OCI-LY7 (cell line): Measurements from ENCODE around the gene FIBP. TPM values are rescaled to one million over a fixed set of nuclear protein-coding genes. Genes with fewer than 3 reads are reported as not detected.

ENCODE experiments used
- BruUV-seq: library from RNA; stranded (reverse); fragments of 400-500 nt; replicated peaks from 2 replicates; lab custom pipeline; 2021; lab: Mats Ljungman, UMichigan
- CTCF ChIA-PET: fragments of 300-600 bp; sonication (Branson Sonifier 250); formaldehyde crosslinking; loops from one replicate; lab custom pipeline; 2022; ENCODE audit warnings: antibody characterized with exemption; ENCODE audit not compliant: unreplicated experiment; lab: Charles Lee
- POLR2A ChIA-PET: fragments of 300-600 bp; sonication (Branson Sonifier 250); formaldehyde crosslinking; loops from one replicate; lab custom pipeline; 2022; ENCODE audit warnings: antibody characterized with exemption; lab: Charles Lee
- DNase-seq: peaks from one replicate; pipeline ENCODE4 v3.0.0-alpha.2; 2015; ENCODE audit warnings: low spot score
- H2AFZ ChIP-seq: fragments of 200-600 bp; sonication (generic), shearing (Covaris generic); 2 replicates; pipeline ENCODE4 v1.6.1; 2014; ENCODE audit warnings: mild to moderate bottlenecking, antibody characterized with exemption, low read length, moderate library complexity
- H3K27ac ChIP-seq: fragments of 200-600 bp; sonication (generic); 2 replicates; pipeline ENCODE4 v1.5.1; 2014; ENCODE audit warnings: mixed run types, low read depth, mild to moderate bottlenecking, moderate library complexity, low read length, inconsistent platforms; ENCODE audit not compliant: poor library complexity, severe bottlenecking
- H3K36me3 ChIP-seq: fragments of 200-600 bp; sonication (generic); 2 replicates; pipeline ENCODE4 v1.6.1; 2014; ENCODE audit warnings: mild to moderate bottlenecking, antibody characterized with exemption, low read length, moderate library complexity, mixed read lengths; ENCODE audit not compliant: insufficient read depth
- H3K4me1 ChIP-seq: fragments of 200-600 bp; sonication (generic); 2 replicates; pipeline ENCODE4 v1.5.1; 2014; ENCODE audit warnings: mild to moderate bottlenecking, low read length; ENCODE audit not compliant: insufficient read depth, poor library complexity, severe bottlenecking
- H3K4me2 ChIP-seq: fragments of 200-600 bp; sonication (generic); 2 replicates; pipeline ENCODE4 v1.6.1; 2014; ENCODE audit warnings: mild to moderate bottlenecking, low read length
- H3K4me3 ChIP-seq: fragments of 200-600 bp; sonication (generic); 2 replicates; pipeline ENCODE4 v1.5.1; 2014; ENCODE audit warnings: mild to moderate bottlenecking, low read depth, low read length; ENCODE audit not compliant: poor library complexity, severe bottlenecking
- H3K79me2 ChIP-seq: fragments of 200-600 bp; sonication (generic); 2 replicates; pipeline ENCODE4 v1.6.1; 2016; ENCODE audit warnings: low read depth, mild to moderate bottlenecking, low read length, moderate library complexity, mixed read lengths; ENCODE audit not compliant: insufficient read depth
- H3K9me2 ChIP-seq: fragments of 200-600 bp; sonication (generic); 2 replicates; pipeline ENCODE4 v1.6.1; 2016; ENCODE audit warnings: mild to moderate bottlenecking, low read length, mixed read lengths; ENCODE audit not compliant: insufficient read depth
- H3K9me3 ChIP-seq: fragments of 200-600 bp; sonication (generic); 2 replicates; pipeline ENCODE4 v1.6.1; 2014; ENCODE audit warnings: mild to moderate bottlenecking, mixed run types, low read length, mixed read lengths
- H4K20me1 ChIP-seq: fragments of 200-600 bp; sonication (generic); 2 replicates; pipeline ENCODE4 v1.6.1; 2014; ENCODE audit warnings: mild to moderate bottlenecking, antibody characterized with exemption, low read length, moderate library complexity, mixed read lengths; ENCODE audit not compliant: insufficient read depth
- EZH2phosphoT487 ChIP-seq: fragments of 200-600 bp; sonication (generic); IDR thresholded peaks from 2 replicates; pipeline ENCODE4 v1.6.1; 2018; ENCODE audit warnings: low read depth, borderline replicate concordance, mild to moderate bottlenecking, mixed run types, antibody characterized with exemption, low read length, moderate library complexity, mixed read lengths
- intact Hi-C: fragments of 100-400 bp; cut with micrococcal nuclease; formaldehyde crosslinking; loops from one replicate; pipeline ENCODE4 v1.10.0; 2022; ENCODE audit not compliant: unreplicated experiment
- total RNA-seq, 2 experiments: library from RNA; depleted of rRNA in 1 of 2; stranded (reverse); fragments of >200 nt in 1 of 2; shearing (Covaris generic) in 1 of 2; gene quantifications; 2 replicates each; pipeline ENCODE4 v1.2.3, GENCODE V29; 2014 to 2022
- TF ChIP-seq, protein P1 (sequence below): fragments of 200-600 bp; sonication (generic); conservative IDR thresholded peaks from 2 replicates; pipeline ENCODE4 v1.5.1; 2014; ENCODE audit warnings: mild to moderate bottlenecking, antibody characterized with exemption, low read length, moderate library complexity, mixed read lengths

The FIBP gene
- total RNA-seq, 2 experiments from 2014 or later, result 97.3 to 184 TPM

GRCh38 chr11:65894034-65894591 is 5.8 kb upstream of the FIBP start:
- BruUV-seq, result no TSS peak
- Histone ChIP-seq H2AFZ (peak overlapping the region; percentile 30; the same call in 1 of the 2 replicates), H3K79me2 (peaks cover 25% of the 10 kb centered on the region), H3K4me2 (peak overlapping the region; percentile 97), H3K4me1 (peaks cover 40% of the 10 kb centered on the region), H3K9me2 (no peaks in the 10 kb centered on the region), H3K27ac (peak overlapping the region; percentile 80), H3K9me3 (no peaks in the 10 kb centered on the region), H3K4me3 (peak overlapping the region; percentile 93), H3K36me3 (peaks cover 5% of the 10 kb centered on the region; the same call in 1 of the 2 replicates), H4K20me1 (peaks cover 5% of the 10 kb centered on the region; the same call in 1 of the 2 replicates)
- POLR2A ChIA-PET, result interaction anchor here (0.7 to 1.1 kb wide), 3 partner anchors 10 to 182 kb away, joined by 3 to 9 read pairs (median 3); partner anchors contain the start of genes KAT5 and MUS81
- no peak for TF ChIP-seq EZH2phosphoT487
- TF ChIP-seq, protein P1, sequence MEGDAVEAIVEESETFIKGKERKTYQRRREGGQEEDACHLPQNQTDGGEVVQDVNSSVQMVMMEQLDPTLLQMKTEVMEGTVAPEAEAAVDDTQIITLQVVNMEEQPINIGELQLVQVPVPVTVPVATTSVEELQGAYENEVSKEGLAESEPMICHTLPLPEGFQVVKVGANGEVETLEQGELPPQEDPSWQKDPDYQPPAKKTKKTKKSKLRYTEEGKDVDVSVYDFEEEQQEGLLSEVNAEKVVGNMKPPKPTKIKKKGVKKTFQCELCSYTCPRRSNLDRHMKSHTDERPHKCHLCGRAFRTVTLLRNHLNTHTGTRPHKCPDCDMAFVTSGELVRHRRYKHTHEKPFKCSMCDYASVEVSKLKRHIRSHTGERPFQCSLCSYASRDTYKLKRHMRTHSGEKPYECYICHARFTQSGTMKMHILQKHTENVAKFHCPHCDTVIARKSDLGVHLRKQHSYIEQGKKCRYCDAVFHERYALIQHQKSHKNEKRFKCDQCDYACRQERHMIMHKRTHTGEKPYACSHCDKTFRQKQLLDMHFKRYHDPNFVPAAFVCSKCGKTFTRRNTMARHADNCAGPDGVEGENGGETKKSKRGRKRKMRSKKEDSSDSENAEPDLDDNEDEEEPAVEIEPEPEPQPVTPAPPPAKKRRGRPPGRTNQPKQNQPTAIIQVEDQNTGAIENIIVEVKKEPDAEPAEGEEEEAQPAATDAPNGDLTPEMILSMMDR, result peak; percentile 39; the same call in 1 of the 2 replicates
- intact Hi-C loops, result loop anchor here (5.0 kb wide), 2 partner anchors 108 to 158 kb away; partner anchors contain the start of genes BANF1, EIF1AD and SF3B2
- CTCF ChIA-PET, result interaction anchor here (0.6 to 1.2 kb wide), 2 partner anchors 9 to 34 kb away, joined by 3 read pairs; no protein-coding TSS in a partner anchor
- peak; percentile 64 for DNase-seq

DNA sequence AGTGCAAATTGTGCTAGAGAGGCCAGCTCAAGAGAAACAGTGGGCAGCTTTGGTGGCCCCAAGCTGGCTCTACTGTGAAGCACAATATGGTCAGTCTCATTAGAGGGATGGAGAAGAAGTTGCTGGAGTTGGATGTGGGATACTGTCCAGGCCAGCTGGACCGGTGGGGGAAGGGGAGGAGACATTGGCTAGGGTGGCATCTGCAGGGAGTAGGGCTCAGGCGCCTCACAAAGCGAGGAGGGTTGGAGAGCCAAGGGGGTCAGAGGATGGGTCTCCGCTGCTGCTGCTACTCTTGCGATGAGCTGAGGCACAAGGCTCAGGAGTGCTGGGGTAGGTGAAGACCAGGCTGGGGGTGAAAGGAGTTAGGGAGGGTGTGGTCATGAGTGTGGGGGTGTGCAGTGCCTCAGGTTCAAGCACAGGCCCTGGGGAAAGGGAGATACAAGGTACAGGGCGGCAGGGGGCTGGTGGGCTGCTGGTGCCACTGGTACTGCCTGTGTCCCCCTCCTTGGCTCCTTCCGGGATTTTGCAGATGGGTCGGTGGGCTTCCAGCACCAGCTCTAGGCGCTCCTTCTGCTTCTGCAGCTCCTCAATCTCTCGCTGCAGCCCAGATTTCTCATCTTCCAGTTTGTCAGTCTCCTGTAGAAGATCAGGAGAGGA is 4.5 kb upstream of the FIBP start:
- H3K4me1 ChIP-seq, result peaks cover 42% of the 10 kb centered on the region
- TF ChIP-seq EZH2phosphoT487, result no peak
- TF ChIP-seq, protein P1, result no peak
- no peaks in the 10 kb centered on the region for H3K9me2 ChIP-seq
- BruUV-seq, result no TSS peak
- peak overlapping the region; percentile 93 for H3K4me3 ChIP-seq
- peak overlapping the region; percentile 97 for H3K4me2 ChIP-seq
- ChIA-PET CTCF (no interaction called here), POLR2A (interaction anchor here (0.6 to 0.7 kb wide), 3 partner anchors 9 to 1236 kb away, joined by 3 to 4 read pairs (median 3); no protein-coding TSS in a partner anchor)
- H4K20me1 ChIP-seq, result peaks cover 5% of the 10 kb centered on the region; the same call in 1 of the 2 replicates
- H3K27ac ChIP-seq, result peak overlapping the region; percentile 86
- no peak for DNase-seq
- no peak overlapping the region for H2AFZ ChIP-seq
- peaks cover 5% of the 10 kb centered on the region; the same call in 1 of the 2 replicates for H3K36me3 ChIP-seq
- H3K9me3 ChIP-seq, result no peaks in the 10 kb centered on the region
- H3K79me2 ChIP-seq, result peaks cover 27% of the 10 kb centered on the region
- intact Hi-C loops, result loop anchor here (5.0 kb wide), 2 partner anchors 110 to 160 kb away; partner anchors contain the start of genes BANF1, EIF1AD and SF3B2
